ENCODE results near the gene INHBC. TPM values are rescaled to one million over a fixed set of nuclear protein-coding genes. Genes with fewer than 3 reads are reported as not detected.

The INHBC gene
- polyA plus RNA-seq, 1 of the 3 experiments (the other 2 are of a cell fraction), result 0.08 TPM

GRCh38 chr12:57465747-57466505 lies 31.3 kb downstream of the INHBC start (continued):
- TF ChIP-seq FOSL2 (IDR thresholded peaks at IDR 0.05; ENCODE audit: borderline replicate concordance, low read depth) (no peak), IRF3 (IDR thresholded peaks at IDR 0.05; ENCODE audit: low read depth, low read length) (no peak), CHD2 (IDR thresholded peaks at IDR 0.05; ENCODE audit: low read length, partially characterized antibody) (no peak)

GRCh38 chr12:57467212-57467874 lies 32.8 kb downstream of the INHBC start:
- Histone ChIP-seq H3K9ac (no peak overlapping the region), H3K9me2 (no peaks in the 10 kb centered on the region), H3F3A (replicated peaks; ENCODE audit: insufficient read depth) (no peaks in the 10 kb centered on the region), H3K27me3 (ENCODE audit: insufficient read depth) (peaks cover 60% of the 10 kb centered on the region), H3K4me2 (no peak overlapping the region), H3K27ac (ENCODE audit: low read depth in 2 of 2, low read length in 1 of 2) (no peak overlapping the region), H3K79me2 (ENCODE audit: insufficient read depth) (no peaks in the 10 kb centered on the region), H2AFZ (ENCODE audit: low read depth) (no peak overlapping the region), H3K36me3 (replicated peaks in 1 of 2; ENCODE audit: control insufficient read depth in 1 of 2, insufficient read depth in 2 of 2, low read length in 1 of 2) (no peaks in the 10 kb centered on the region), H3K9me3 (no peaks in the 10 kb centered on the region), H3K4me3 (ENCODE audit: low read depth in 2 of 2, low read length in 1 of 2) (no peak overlapping the region), H3K4me1 (ENCODE audit: control insufficient read depth in 1 of 2, insufficient read depth in 2 of 2, low read depth in 1 of 2, low read length in 1 of 2) (peaks cover 0 to 2% of the 10 kb centered on the region in 2 experiments; a peak in 1 of 4 replicates), H4K20me1 (ENCODE audit: insufficient read depth) (no peaks in the 10 kb centered on the region)
- POLR2A ChIA-PET, result no interaction called here
- 43% methylated on average over 12 of the region's 12 CpGs for WGBS (ENCODE audit: low lambda C conversion rate)
- CTCF ChIA-PET, result interaction anchor here (1.0 to 2.8 kb wide), 2 partner anchors 8 to 160 kb away, joined by 3 to 22 read pairs; partner anchors contain the start of gene GLI1
- DNase-seq, result no peak
- TF ChIP-seq RAD21 (IDR thresholded peaks at IDR 0.05; ENCODE audit: low read length) (no peak), EZH2phosphoT487 (IDR thresholded peaks at IDR 0.05; ENCODE audit: borderline replicate concordance, low read depth) (no peak), FOXJ3 (CRISPR knock-in tag; IDR thresholded peaks at IDR 0.05) (no peak), RXRA (IDR thresholded peaks at IDR 0.05; ENCODE audit: borderline replicate concordance, low read depth) (no peak), POLR2AphosphoS5 (IDR thresholded peaks at IDR 0.05; ENCODE audit: low read depth, low read length) (no peak), MEF2A (IDR thresholded peaks at IDR 0.05; ENCODE audit: borderline replicate concordance, low read depth) (no peak), RCOR1 (IDR thresholded peaks at IDR 0.05; ENCODE audit: low read length) (no peak), YY1 (IDR thresholded peaks at IDR 0.05; ENCODE audit: low read depth) (no peak)
- TF ChIP-seq, protein P1, sequence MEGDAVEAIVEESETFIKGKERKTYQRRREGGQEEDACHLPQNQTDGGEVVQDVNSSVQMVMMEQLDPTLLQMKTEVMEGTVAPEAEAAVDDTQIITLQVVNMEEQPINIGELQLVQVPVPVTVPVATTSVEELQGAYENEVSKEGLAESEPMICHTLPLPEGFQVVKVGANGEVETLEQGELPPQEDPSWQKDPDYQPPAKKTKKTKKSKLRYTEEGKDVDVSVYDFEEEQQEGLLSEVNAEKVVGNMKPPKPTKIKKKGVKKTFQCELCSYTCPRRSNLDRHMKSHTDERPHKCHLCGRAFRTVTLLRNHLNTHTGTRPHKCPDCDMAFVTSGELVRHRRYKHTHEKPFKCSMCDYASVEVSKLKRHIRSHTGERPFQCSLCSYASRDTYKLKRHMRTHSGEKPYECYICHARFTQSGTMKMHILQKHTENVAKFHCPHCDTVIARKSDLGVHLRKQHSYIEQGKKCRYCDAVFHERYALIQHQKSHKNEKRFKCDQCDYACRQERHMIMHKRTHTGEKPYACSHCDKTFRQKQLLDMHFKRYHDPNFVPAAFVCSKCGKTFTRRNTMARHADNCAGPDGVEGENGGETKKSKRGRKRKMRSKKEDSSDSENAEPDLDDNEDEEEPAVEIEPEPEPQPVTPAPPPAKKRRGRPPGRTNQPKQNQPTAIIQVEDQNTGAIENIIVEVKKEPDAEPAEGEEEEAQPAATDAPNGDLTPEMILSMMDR (IDR thresholded peaks at IDR 0.05), result no peak
